IPS-11a (cell line): Measurements from ENCODE around the gene IQCN.
"Not testable (repeated sequence)": the region's sequence is repeated elsewhere in the genome, so short reads cannot be mapped to it uniquely, and the experiment has no call there.

Experiments used
- H3K4me3 ChIP-seq: one replicate; pipeline ENCODE4 v1.5.1; 2013; ENCODE audit warnings: low read depth, low read length, control low read depth

IQCN gene

DNA sequence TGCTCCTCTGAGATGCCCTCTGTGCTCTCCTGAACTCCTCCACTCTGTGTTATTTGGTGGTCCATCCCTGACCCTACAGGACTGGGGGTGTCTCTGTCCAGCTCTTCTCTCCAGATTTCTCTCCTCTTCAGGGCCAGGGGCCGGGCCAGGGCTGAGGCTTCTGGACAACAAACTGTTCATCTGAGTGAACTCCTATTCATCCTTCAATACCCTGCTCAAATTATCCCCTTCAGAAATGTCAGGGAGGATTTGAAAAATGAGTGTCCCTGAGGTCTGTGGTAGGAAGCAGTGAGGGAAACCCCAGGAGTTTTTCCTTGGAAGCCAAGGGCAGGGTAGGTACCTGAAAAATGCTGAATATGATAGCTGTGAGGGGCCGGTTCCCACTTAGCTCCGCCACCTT is 55.7 kb downstream of the IQCN start:
- no peak overlapping the region for H3K4me3 ChIP-seq

DNA sequence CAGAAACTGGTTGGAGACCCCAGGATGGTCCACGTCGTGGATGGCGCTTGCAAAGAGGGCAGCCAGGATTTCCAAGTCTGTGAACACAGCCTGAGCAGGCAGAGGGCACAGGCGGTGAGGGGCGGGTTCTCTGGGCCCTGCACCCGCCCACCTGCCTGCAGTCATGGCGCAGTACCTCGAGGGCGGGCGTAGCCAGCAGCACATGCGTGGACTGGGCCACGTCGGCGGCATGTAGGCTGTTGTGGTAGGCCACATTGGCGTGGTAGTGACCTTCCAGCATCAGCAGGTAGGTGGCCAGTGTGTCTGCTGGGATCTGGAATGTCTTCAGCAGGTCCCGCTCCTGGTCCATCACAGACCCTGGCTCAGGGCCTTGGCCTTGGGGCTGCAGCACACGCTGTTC is 56.1 kb downstream of the IQCN start:
- H3K4me3 ChIP-seq: no peak overlapping the region

DNA sequence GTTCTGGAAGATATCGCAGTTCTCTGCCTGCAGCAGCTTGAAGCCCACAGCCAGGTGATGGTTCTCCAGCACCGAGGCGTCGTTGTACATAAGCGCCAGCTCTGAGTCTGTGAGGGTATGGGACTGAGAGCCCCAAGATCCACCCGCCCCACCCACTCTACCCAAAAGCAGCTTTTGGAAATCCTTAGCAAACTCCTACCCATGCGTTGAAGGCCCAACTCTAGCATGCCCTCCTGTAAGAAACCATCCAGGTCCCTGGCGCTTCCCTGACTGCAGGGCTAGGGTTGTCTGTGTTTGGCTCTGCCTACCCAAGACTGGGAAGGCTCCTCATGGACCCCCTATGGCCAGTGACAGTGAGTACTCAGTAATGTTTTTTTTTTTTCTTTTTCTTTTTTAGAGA is 57.5 kb downstream of the IQCN start:
- H3K4me3 ChIP-seq: no peak overlapping the region

DNA sequence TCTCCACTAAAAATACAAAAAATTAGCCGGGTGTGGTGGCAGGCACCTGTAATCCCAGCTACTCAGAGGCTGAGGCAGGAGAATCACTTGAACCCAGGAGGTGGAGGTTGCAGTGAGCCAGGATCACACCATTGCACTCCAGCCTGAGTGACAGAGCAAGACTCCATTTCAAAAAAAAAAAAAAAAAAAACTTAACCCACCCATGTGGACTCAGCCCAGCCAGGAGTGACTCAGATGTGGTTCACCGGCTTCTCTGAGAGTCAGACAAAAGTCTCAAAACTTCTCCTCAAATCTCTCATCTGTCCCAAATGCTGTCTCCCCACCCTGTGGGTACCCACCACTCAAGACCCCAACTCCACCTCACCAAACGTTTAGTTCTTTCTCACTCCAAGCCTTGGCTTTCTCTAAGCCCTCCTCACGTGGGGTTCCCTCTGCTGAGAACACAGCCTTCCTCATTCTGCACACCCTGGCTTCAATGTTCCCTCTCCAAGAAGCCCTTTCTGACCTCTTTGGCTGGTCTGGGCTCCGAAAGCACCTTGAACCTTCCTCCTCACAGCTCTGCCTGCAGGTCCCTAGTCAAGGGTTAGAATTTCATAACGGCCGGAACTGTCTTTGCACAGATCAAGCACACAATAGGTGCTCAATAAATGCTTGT is 59.3 kb downstream of the IQCN start:
- H3K4me3 ChIP-seq: no peak overlapping the region

DNA sequence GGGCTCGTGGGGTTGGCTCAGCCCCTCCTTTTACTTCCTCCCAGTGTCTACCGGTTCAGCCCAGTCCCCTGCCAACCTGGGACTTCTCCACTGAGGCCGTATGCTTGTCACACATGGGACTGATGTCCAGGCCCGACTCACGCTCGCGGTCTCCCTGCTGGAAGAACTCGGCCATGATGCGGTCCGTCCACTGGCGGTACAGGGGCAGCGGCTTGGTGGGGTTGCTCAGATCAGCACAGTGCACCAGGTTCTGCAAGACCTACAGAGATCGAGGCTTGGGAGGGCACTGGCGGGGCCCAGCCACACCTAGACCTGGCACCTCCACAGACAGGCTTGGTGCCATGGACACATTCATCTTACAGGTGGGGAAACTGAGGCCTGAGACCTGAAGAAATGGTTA is 62.6 kb downstream of the IQCN start:
- H3K4me3 ChIP-seq: no peak overlapping the region

DNA sequence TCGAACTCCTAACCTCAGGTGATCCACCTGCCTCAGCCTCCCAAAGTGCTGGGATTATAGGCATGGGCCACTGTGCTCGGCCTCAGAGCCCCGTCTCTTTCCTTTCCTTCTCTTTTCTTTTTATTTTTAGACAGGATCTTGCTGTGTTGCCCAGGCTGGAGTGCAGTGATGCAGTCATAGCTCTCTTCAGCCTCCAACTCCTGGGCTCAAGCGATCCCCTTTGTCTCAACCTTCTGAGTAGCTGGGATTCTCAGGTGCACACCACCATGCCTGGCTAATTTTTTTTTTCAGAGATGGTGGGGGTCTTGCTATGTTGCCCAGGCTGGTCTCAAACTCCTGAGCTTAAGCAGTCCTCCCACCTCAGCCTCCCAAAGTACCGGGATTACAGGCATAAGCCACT is 64.3 kb downstream of the IQCN start:
- not testable (repeated sequence) for H3K4me3 ChIP-seq

DNA sequence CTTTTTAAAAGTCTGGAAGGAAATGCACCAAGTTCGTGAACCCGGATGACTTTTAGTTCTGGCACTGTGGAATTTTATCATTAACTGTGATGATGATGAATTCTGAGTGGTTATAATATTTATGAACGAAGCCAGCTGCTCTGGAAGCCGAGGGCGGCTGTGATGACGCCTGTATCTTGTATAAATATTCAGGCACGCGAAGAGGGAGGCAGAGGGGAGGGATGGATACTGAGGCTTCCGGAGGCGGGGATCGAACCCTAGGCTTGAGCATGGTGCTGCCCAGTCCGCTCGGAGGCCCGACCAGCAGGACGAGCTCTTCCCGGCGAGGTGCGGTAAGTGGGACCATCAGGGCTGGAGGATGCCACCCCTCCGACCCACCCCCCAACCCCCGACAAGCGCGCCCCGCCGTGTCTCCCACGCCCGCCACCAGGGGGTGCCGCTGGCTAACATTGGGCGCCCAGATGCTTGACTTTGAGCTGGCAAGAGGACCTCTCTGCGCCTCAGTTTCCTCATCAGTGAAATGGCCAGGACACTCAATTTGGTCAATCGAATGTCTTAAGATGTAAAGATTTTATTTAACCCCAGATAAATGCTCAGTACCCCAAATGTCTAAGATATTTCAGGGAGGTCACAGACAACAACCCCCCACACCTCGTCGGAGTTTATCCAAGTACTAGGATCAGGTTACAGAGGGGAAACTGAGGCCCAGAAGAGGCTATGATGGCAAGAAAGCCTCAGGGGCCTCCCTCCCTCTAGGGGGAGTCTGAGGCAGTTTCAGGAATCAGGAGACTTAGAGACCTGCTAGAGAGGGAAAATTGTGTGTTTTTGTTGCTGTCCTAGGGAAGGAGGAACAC is 65.9 kb downstream of the IQCN start:
- no peak overlapping the region for H3K4me3 ChIP-seq
